IPS-NIHi7 (cell line): Measurements from ENCODE around the gene TRIM61.
"Not testable (repeated sequence)": the region's sequence is repeated elsewhere in the genome, so short reads cannot be mapped to it uniquely, and the experiment has no call there.

Source experiments
- DNase-seq: peaks from one replicate; pipeline ENCODE4 v3.0.0; 2012; ENCODE audit warnings: mixed read lengths; ENCODE audit errors: extremely low spot score

The TRIM61 gene

GRCh38 chr4:164977243-164978164 is at the start of gene TRIM61:
TRIM61 (minus strand) TSS chr4:164977657; CDS start chr4:164970002, 7,655 bp downstream.
- DNase-seq: peak; percentile 87

GRCh38 chr4:165025782-165026181 is 48.3 kb upstream of the TRIM61 start:
- DNase-seq: not testable (repeated sequence)

GRCh38 chr4:165019995-165020394 is 42.5 kb upstream of the TRIM61 start:
- DNase-seq: not testable (repeated sequence)

GRCh38 chr4:165016971-165017370 is 39.5 kb upstream of the TRIM61 start:
- DNase-seq: peak; percentile 68

- no peak for DNase-seq
Observed at GRCh38 chr4:165013691-165014090, 36.2 kb upstream of the TRIM61 start.

GRCh38 chr4:165011403-165011802 is 33.9 kb upstream of the TRIM61 start:
- no peak for DNase-seq

- no peak for DNase-seq
Observed at GRCh38 chr4:165010991-165011390, 33.5 kb upstream of the TRIM61 start.

- no peak for DNase-seq
Observed at GRCh38 chr4:165010487-165010886, 33.0 kb upstream of the TRIM61 start.

GRCh38 chr4:165009493-165010227 is 32.2 kb upstream of the TRIM61 start:
- no peak for DNase-seq

- no peak for DNase-seq
Observed at GRCh38 chr4:165006886-165007285, 29.4 kb upstream of the TRIM61 start.

GRCh38 chr4:165006456-165006855 is 29.0 kb upstream of the TRIM61 start:
- DNase-seq: no peak

- no peak for DNase-seq
Observed at GRCh38 chr4:165005352-165005925, 28.0 kb upstream of the TRIM61 start.

GRCh38 chr4:165001957-165002356 is 24.5 kb upstream of the TRIM61 start:
- not testable (repeated sequence) for DNase-seq

- DNase-seq: not testable (repeated sequence)
Observed at GRCh38 chr4:164998526-164999080, 21.1 kb upstream of the TRIM61 start.

- no peak for DNase-seq
Observed at GRCh38 chr4:164997941-164998340, 20.5 kb upstream of the TRIM61 start.

- DNase-seq: no peak
Observed at GRCh38 chr4:164997324-164997723, 19.9 kb upstream of the TRIM61 start.

- DNase-seq: not testable (repeated sequence)
Observed at GRCh38 chr4:164996123-164996522, 18.7 kb upstream of the TRIM61 start.

- not testable (repeated sequence) for DNase-seq
Observed at GRCh38 chr4:164990786-164991185, 13.3 kb upstream of the TRIM61 start.

- no peak for DNase-seq
Observed at GRCh38 chr4:164989471-164989870, 12.0 kb upstream of the TRIM61 start.

GRCh38 chr4:164971929-164972328 is 5.5 kb downstream of the TRIM61 start:
- DNase-seq: not testable (repeated sequence)

GRCh38 chr4:164959896-164960295 is 17.6 kb downstream of the TRIM61 start:
- DNase-seq: no peak

GRCh38 chr4:164959421-164959820 is 18.0 kb downstream of the TRIM61 start:
- not testable (repeated sequence) for DNase-seq
